ENCODE measurements around the gene TRERF1. TPM values are rescaled to one million over a fixed set of nuclear protein-coding genes. Genes with fewer than 3 reads are reported as not detected.
A peak's percentile ranks its signal among the peaks of the same experiment; 100 is the strongest.

Gene TRERF1
- total RNA-seq, 1 donor from 2014 or later: 47.9 TPM

DNA sequence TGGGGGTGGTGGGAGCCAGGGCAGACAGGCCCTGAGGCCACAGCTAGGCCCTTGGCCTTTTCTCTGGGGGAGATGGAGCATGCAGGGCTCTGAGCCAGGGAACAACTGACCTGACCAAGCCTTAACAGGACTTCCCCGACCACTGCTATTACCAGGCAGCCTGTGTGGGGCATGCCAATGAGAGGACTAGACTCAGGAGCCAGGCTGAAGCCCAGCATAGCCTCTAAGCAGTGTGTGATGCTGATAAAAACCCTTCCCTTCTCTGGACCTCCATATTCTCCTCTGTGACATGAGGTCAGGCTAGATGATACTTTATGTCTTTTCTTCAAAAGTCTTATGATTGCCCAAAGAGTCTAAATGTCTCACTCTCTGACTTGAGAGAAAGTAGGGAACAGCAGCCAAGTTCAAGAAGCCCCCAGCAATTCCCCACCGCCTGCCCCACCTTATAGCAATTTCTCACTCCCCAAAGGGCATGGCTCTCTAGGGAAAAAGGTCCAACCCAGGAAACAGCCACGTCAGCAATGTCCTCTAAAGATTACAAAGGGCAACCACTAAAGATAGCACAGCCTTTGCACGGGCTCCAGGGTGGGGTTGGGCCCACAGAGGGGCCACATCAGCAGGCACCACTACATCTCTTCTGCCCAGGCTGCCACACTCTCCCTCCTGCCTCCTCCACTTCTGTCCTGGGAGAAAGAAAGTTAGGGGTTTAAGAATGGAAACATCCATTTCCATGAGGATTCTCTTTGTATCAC is 71.3 kb downstream of the TRERF1 start:
- intact Hi-C loops (cut with micrococcal nuclease): no loop called here
- Mint-ChIP-seq H3K4me3 (peak overlapping the region; percentile 21), H3K4me1 (ENCODE audit: low read depth) (peaks cover 73% of the 10 kb centered on the region), H3K36me3 (ENCODE audit: low read depth) (peaks cover 25% of the 10 kb centered on the region), H3K27ac (peak overlapping the region; percentile 79), H3K27me3 (ENCODE audit: insufficient read depth) (no peaks in the 10 kb centered on the region), H3K9me3 (no peaks in the 10 kb centered on the region)
- DNase-seq (ENCODE audit: low spot score): no peak

DNA sequence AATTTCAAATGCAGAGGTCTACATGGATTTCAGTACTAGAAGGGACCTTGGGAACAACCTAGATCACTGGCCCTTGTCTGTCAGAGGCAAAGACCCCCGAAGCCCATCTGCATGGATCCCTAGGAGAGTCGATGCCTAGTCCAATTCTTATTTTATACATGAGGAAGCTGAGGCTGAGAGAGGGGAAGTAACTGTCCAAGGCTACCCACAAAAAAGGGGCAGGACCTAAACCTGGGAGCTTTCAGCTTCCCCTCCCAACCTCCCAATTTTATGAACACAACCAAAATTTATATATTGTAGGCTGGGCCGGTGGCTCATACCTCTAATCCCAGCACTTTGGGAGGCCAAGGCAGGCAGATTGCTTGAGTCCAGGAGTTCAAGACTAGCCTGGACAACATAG is 73.2 kb downstream of the TRERF1 start:
- H3K4me1 Mint-ChIP-seq (ENCODE audit: low read depth): peaks cover 69% of the 10 kb centered on the region
- H3K36me3 Mint-ChIP-seq (ENCODE audit: low read depth): peaks cover 24% of the 10 kb centered on the region
- no peaks in the 10 kb centered on the region for H3K9me3 Mint-ChIP-seq
- peak overlapping the region; percentile 60 for H3K4me3 Mint-ChIP-seq
- no peak for DNase-seq (ENCODE audit: low spot score)
- H3K27me3 Mint-ChIP-seq (ENCODE audit: insufficient read depth): no peaks in the 10 kb centered on the region
- intact Hi-C loops (cut with micrococcal nuclease): loop anchor here (1.0 kb wide), 2 partner anchors 10 to 12 kb away; no protein-coding TSS in a partner anchor
- peak overlapping the region; percentile 71 for H3K27ac Mint-ChIP-seq

GRCh38 chr6:42378125-42378524 is 73.6 kb downstream of the TRERF1 start:
- intact Hi-C loops (cut with micrococcal nuclease): loop anchor here (1.0 kb wide), 2 partner anchors 10 to 12 kb away; no protein-coding TSS in a partner anchor
- DNase-seq (ENCODE audit: low spot score): peak; percentile 38
- Mint-ChIP-seq H3K27me3 (ENCODE audit: insufficient read depth) (no peaks in the 10 kb centered on the region), H3K36me3 (ENCODE audit: low read depth) (peaks cover 20% of the 10 kb centered on the region), H3K27ac (peak overlapping the region; percentile 71), H3K9me3 (no peaks in the 10 kb centered on the region), H3K4me1 (ENCODE audit: low read depth) (peaks cover 64% of the 10 kb centered on the region), H3K4me3 (peak overlapping the region; percentile 60)

GRCh38 chr6:42375007-42375635 is 76.6 kb downstream of the TRERF1 start:
- no peak for DNase-seq (ENCODE audit: low spot score)
- Mint-ChIP-seq H3K27me3 (ENCODE audit: insufficient read depth) (no peaks in the 10 kb centered on the region), H3K4me1 (ENCODE audit: low read depth) (peaks cover 66% of the 10 kb centered on the region), H3K9me3 (no peaks in the 10 kb centered on the region), H3K4me3 (no peak overlapping the region), H3K36me3 (ENCODE audit: low read depth) (peaks cover 21% of the 10 kb centered on the region), H3K27ac (peak overlapping the region; percentile 47)
- intact Hi-C loops (cut with micrococcal nuclease): no loop called here

DNA sequence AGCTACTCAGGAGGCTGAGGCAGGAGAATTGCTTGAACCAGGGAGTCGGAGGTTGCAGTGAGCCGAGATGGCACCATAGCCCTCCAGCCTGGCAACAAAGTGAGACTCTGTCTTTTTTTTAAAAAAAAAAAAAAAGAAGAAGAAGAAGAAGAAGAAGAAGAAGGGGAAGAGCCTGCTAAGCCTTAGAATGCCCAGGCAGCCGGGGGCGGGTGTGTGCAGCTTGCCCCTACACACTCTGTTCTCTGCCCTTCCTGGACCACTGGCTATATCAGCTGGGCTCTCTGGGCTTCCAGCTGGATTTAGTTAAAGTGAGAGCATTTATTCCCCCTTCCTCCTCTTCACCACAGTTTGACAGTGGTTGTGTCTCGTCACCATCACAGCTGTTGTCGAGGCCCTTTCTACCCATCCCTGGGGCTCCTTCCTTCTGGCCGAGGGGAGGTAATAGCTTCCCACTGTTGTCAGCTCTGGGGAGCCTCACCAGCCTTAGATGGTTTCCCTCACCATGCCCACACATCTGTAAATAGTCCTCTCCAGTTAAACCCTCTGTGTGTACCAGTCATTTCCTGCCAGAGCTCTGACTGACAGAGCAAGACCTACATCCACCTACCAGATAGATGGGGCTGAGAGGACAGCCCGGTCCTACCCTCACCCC is 77.6 kb downstream of the TRERF1 start:
- Mint-ChIP-seq H3K4me1 (ENCODE audit: low read depth) (peaks cover 67% of the 10 kb centered on the region), H3K27ac (peak overlapping the region; percentile 83), H3K36me3 (ENCODE audit: low read depth) (peaks cover 20% of the 10 kb centered on the region), H3K27me3 (ENCODE audit: insufficient read depth) (no peaks in the 10 kb centered on the region), H3K9me3 (no peaks in the 10 kb centered on the region), H3K4me3 (peak overlapping the region; percentile 15)
- DNase-seq (ENCODE audit: low spot score): no peak
- intact Hi-C loops (cut with micrococcal nuclease): no loop called here

GRCh38 chr6:42372699-42373098 is 79.0 kb downstream of the TRERF1 start:
- no peaks in the 10 kb centered on the region for H3K9me3 Mint-ChIP-seq
- peaks cover 67% of the 10 kb centered on the region for H3K4me1 Mint-ChIP-seq (ENCODE audit: low read depth)
- H3K27ac Mint-ChIP-seq: peak overlapping the region; percentile 62
- H3K27me3 Mint-ChIP-seq (ENCODE audit: insufficient read depth): no peaks in the 10 kb centered on the region
- no peak for DNase-seq (ENCODE audit: low spot score)
- intact Hi-C loops (cut with micrococcal nuclease): no loop called here
- H3K4me3 Mint-ChIP-seq: no peak overlapping the region
- H3K36me3 Mint-ChIP-seq (ENCODE audit: low read depth): peaks cover 19% of the 10 kb centered on the region

GRCh38 chr6:42370323-42370985 is 81.3 kb downstream of the TRERF1 start:
- Mint-ChIP-seq H3K27ac (peak overlapping the region; percentile 6), H3K9me3 (no peaks in the 10 kb centered on the region), H3K36me3 (ENCODE audit: low read depth) (peaks cover 21% of the 10 kb centered on the region), H3K4me3 (no peak overlapping the region), H3K4me1 (ENCODE audit: low read depth) (peaks cover 73% of the 10 kb centered on the region), H3K27me3 (ENCODE audit: insufficient read depth) (no peaks in the 10 kb centered on the region)
- DNase-seq (ENCODE audit: low spot score): no peak
- intact Hi-C loops (cut with micrococcal nuclease): no loop called here

DNA sequence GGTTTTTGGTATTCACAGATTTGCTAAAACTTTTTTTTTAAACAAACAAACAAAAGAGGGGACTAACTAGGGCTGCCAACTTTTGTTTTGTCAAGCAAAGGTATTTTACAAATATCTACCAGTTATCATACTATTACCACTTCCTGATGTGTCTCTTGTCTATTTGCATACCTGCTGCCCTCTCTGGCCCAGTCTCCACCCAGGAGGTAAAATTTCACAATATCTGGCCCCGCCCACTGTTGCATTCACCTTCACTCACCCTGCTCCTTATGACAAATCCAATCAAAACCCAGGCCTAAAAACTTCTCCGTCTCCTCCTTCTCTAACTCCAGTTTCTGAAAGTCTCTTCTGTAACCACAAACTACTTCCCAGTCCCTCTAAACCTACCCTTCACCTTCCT is 82.2 kb downstream of the TRERF1 start:
- intact Hi-C loops (cut with micrococcal nuclease): loop anchor here (2.0 to 5.0 kb wide), 2 partner anchors 53 to 178 kb away; no protein-coding TSS in a partner anchor
- Mint-ChIP-seq H3K4me3 (peak overlapping the region; percentile 9), H3K27me3 (ENCODE audit: insufficient read depth) (no peaks in the 10 kb centered on the region), H3K27ac (peak overlapping the region; percentile 85), H3K36me3 (ENCODE audit: low read depth) (peaks cover 23% of the 10 kb centered on the region), H3K9me3 (no peaks in the 10 kb centered on the region), H3K4me1 (ENCODE audit: low read depth) (peaks cover 76% of the 10 kb centered on the region)
- DNase-seq (ENCODE audit: low spot score): no peak

DNA sequence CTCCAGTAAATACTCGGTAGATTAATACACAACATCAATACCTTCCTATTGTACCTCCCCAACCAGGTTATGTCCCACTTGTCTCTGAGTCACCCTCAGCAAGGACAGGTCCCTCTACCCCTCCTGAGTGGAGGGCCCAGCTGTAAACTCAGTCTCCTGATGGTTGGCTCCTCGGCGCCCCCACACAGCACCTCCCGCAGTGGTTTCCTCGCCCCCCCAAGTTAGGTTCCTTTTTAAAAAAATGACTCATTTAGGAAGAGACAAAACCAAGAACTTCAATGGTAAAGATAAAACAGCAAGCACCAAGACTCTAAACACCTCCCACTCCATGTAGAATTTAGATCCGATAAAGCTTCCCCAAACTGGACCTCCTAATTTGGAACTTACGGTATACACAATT is 83.5 kb downstream of the TRERF1 start:
- no peaks in the 10 kb centered on the region for H3K27me3 Mint-ChIP-seq (ENCODE audit: insufficient read depth)
- peak; percentile 43 for DNase-seq (ENCODE audit: low spot score)
- no peaks in the 10 kb centered on the region for H3K9me3 Mint-ChIP-seq
- H3K4me3 Mint-ChIP-seq: peak overlapping the region; percentile 70
- H3K4me1 Mint-ChIP-seq (ENCODE audit: low read depth): peaks cover 85% of the 10 kb centered on the region
- intact Hi-C loops (cut with micrococcal nuclease): loop anchor here (1.0 to 5.0 kb wide), 9 partner anchors 10 to 179 kb away; partner anchors contain the start of gene TRERF1
- peaks cover 33% of the 10 kb centered on the region for H3K36me3 Mint-ChIP-seq (ENCODE audit: low read depth)
- peak overlapping the region; percentile 85 for H3K27ac Mint-ChIP-seq

GRCh38 chr6:42367353-42368011 is 84.2 kb downstream of the TRERF1 start:
- Mint-ChIP-seq H3K27ac (peak overlapping the region; percentile 85), H3K9me3 (no peaks in the 10 kb centered on the region), H3K36me3 (ENCODE audit: low read depth) (peaks cover 38% of the 10 kb centered on the region), H3K4me1 (ENCODE audit: low read depth) (peaks cover 81% of the 10 kb centered on the region), H3K27me3 (ENCODE audit: insufficient read depth) (no peaks in the 10 kb centered on the region), H3K4me3 (peak overlapping the region; percentile 70)
- intact Hi-C loops (cut with micrococcal nuclease): loop anchor here (1.0 to 5.0 kb wide), 9 partner anchors 10 to 180 kb away; partner anchors contain the start of gene TRERF1
- peak; percentile 42 for DNase-seq (ENCODE audit: low spot score)

- peak overlapping the region; percentile 70 for H3K4me3 Mint-ChIP-seq
- intact Hi-C loops (cut with micrococcal nuclease): loop anchor here (5.0 kb wide), 1 partner anchor 180 kb away; no protein-coding TSS in a partner anchor
- H3K9me3 Mint-ChIP-seq: no peaks in the 10 kb centered on the region
- H3K27ac Mint-ChIP-seq: peak overlapping the region; percentile 85
- no peak for DNase-seq (ENCODE audit: low spot score)
- H3K36me3 Mint-ChIP-seq (ENCODE audit: low read depth): peaks cover 41% of the 10 kb centered on the region
- no peaks in the 10 kb centered on the region for H3K27me3 Mint-ChIP-seq (ENCODE audit: insufficient read depth)
- H3K4me1 Mint-ChIP-seq (ENCODE audit: low read depth): peaks cover 80% of the 10 kb centered on the region
Measured at GRCh38 chr6:42366999-42367352, 84.8 kb downstream of the TRERF1 start.

All from activated T-helper 1 cell treated with anti-CD3 and anti-CD28 coated beads, Interleukin-12 subunit alpha, Interleukin-12 subunit beta, Interleukin-2, Interleukin-4 antibody, amounts not matched to agents 30 ng/mL and 10 ng/mL and 1 ng/mL, durations not matched to agents 14 hours and 24 hours and 36 hours (primary cell).